GM12891 (cell line): Measurements from ENCODE around the gene CHMP2B. TPM values are rescaled to one million over a fixed set of nuclear protein-coding genes. Genes with fewer than 3 reads are reported as not detected.
A peak's percentile ranks its signal among the peaks of the same experiment; 100 is the strongest.

ENCODE experiments used
- DNase-seq: peaks from one replicate; pipeline ENCODE4 v3.0.0; 2011; ENCODE audit warnings: low spot score; ENCODE audit not compliant: insufficient read length
- FAIRE-seq: peaks from 2 replicates; lab custom pipeline; 2011; peaks lifted over from hg19 to GRCh38; lab: Jason Lieb, UNC
- PAX5 ChIP-seq: IDR thresholded peaks from 2 replicates; pipeline ENCODE4 v1.6.1; 2011; ENCODE audit warnings: low read length, moderate library complexity, mild to moderate bottlenecking; ENCODE audit not compliant: insufficient read depth, severe bottlenecking
- POLR2A ChIP-seq: IDR thresholded peaks from 2 replicates; pipeline ENCODE4 v1.6.1; 2011; ENCODE audit warnings: low read depth, low read length, control low read depth
- POLR2AphosphoS5 ChIP-seq: IDR thresholded peaks from 2 replicates; pipeline ENCODE4 v1.6.1; 2011; ENCODE audit warnings: low read depth, low read length, control low read depth
- POU2F2 ChIP-seq: IDR thresholded peaks from 2 replicates; pipeline ENCODE4 v1.6.1; 2011; ENCODE audit warnings: low read depth, mild to moderate bottlenecking, control low read depth, low read length, moderate library complexity
- SPI1 ChIP-seq: IDR thresholded peaks from 2 replicates; pipeline ENCODE4 v1.6.1; 2011; ENCODE audit warnings: low read depth, low read length, control low read depth
- TAF1 ChIP-seq: IDR thresholded peaks from 2 replicates; pipeline ENCODE4 v1.6.1; 2011; ENCODE audit warnings: low read depth, low read length, control low read depth
- polyA plus RNA-seq: library from polyadenylated mRNA; unstranded; fragments of >200 nt; gene quantifications from one replicate; pipeline ENCODE4 v1.2.1, GENCODE V29; 2012; ENCODE audit warnings: low read depth, missing spikeins, inconsistent platforms; ENCODE audit not compliant: missing spikeins

The CHMP2B gene, protein sequence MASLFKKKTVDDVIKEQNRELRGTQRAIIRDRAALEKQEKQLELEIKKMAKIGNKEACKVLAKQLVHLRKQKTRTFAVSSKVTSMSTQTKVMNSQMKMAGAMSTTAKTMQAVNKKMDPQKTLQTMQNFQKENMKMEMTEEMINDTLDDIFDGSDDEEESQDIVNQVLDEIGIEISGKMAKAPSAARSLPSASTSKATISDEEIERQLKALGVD
- 12.3 TPM for polyA plus RNA-seq

DNA sequence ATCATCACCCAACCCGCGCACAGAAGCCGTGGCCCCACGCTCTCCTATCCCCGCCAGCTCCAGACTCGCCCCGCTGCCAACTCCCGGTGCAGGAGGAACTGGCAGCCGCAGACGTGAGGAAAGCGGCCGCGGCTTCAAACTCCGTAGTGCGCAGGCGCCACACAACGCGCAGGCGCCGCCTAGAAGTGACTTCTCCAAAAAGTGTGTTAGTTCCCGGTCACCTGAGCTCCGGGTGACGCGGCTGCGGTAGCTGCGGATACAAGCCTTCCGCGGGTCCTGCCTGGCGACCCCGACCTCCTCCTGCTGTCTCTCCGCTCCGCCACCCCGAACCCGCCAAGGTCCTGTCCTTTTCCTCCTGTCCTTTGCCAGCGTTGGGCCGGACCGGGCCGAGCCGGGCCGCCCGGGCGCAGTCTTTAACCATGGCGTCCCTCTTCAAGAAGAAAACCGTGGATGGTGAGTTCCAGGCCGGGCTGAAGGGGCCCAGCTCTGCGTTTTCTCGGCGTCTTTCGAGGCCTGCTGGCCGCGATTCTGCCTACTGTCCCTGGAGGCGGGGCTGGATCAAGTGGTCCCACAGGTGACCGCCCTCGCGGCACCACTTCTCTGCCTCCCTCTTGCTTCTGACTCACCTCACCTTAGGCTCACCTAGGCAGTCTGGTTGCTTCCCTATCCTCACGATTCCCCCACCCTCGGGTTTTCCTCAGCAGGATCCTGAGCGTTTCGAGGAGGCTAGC lies at the start of gene CHMP2B:
TSS of gene CHMP2B (plus strand) at position 206 of the 731 bp plus-strand sequence. CDS start at position 420, 214 bp downstream.
- TF ChIP-seq TAF1 (peak; percentile 61; the same call in 1 of the 2 replicates), POLR2AphosphoS5 (peak; percentile 67), POU2F2 (no peak), PAX5 (no peak), POLR2A (0 out of 2 replicates have a peak, but pooled peaks have one; percentile 51), SPI1 (peak; percentile 69)
- DNase-seq (peak; percentile 77), FAIRE-seq (peak; percentile 85)

DNA sequence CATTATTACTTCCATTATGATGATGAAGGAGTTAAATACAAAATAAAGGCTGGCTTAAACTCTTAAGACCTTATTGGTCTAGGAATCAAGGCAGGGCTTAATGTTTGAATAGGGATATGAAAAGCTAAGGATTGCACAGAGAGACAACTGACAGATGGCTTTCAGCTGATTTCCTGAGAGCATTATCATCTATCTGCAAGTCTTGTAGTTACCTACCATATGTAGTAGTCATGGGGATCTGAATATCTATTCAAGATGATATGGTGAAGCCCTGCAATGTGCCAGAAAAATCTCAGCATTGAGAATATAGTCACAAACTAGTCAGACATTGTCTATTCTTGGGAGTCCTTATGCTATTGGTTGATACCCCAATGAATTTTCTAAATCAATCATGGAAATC lies 47.5 kb upstream of the CHMP2B start:
- FAIRE-seq = no peak
- TF ChIP-seq TAF1 = no peak
- TF ChIP-seq PAX5 = no peak
- TF ChIP-seq POLR2AphosphoS5 = no peak
- no peak for TF ChIP-seq POU2F2
- no peak for TF ChIP-seq SPI1
- no peak for TF ChIP-seq POLR2A
- DNase-seq = no peak

GRCh38 chr3:87181551-87181950 lies 45.6 kb upstream of the CHMP2B start:
- DNase-seq = no peak
- no peak for TF ChIP-seq SPI1
- no peak for TF ChIP-seq POLR2AphosphoS5
- no peak for TF ChIP-seq PAX5
- TF ChIP-seq POU2F2 = no peak
- no peak for TF ChIP-seq POLR2A
- no peak for TF ChIP-seq TAF1

DNA sequence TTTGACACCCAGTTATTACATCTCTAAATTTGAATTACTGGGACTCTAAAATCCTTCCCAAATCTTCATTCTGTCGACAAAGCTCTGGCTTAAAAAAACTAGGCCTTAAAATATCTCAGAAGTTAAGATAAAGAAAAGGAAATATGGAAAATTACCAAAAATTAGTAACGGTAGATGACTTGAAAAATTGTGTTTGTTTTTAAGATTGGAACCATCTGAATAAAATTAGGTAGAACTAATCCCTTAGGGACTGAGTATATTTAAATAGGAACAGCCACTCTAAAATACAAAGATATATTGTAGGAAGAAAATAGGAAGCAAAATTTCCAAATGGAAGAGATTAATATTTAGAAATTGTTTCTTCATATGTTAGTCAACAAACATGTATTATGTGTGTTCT lies 45.1 kb upstream of the CHMP2B start:
- DNase-seq (no peak), FAIRE-seq (no peak)
- no peak for TF ChIP-seq POU2F2
- TF ChIP-seq SPI1 = no peak
- TF ChIP-seq PAX5 = no peak
- TF ChIP-seq POLR2A = no peak
- no peak for TF ChIP-seq POLR2AphosphoS5
- TF ChIP-seq TAF1 = no peak

More at GRCh38 chr3:87181551-87181950, 45.6 kb upstream of the CHMP2B start:
- FAIRE-seq = no peak

GRCh38 chr3:87186608-87187159 lies 40.4 kb upstream of the CHMP2B start:
- no peak for FAIRE-seq
- TF ChIP-seq SPI1 (no peak), POLR2AphosphoS5 (no peak), PAX5 (no peak), POU2F2 (no peak)
- DNase-seq = no peak

DNA sequence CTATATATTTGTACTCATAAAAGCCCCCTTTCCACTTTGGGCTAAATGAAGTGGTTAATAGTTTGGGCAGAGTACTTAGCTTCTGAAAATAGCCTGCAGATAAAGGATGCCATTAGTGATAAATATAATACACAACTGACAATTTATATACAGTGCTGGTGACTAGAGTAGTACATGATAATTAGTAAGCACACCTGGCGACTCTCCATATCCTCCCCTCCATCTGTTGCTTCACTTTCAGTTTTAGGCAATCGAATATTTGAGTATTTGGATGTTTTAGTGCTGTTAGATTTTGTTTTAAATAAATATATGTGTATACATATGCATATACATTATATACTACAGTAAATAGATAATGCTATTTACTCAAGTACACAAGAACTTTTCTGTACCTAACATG lies 35.9 kb upstream of the CHMP2B start:
- no peak for TF ChIP-seq TAF1
- TF ChIP-seq SPI1 = no peak
- TF ChIP-seq POU2F2 = no peak
- TF ChIP-seq POLR2AphosphoS5 = no peak
- TF ChIP-seq POLR2A = no peak
- DNase-seq = no peak
- FAIRE-seq = no peak

DNA sequence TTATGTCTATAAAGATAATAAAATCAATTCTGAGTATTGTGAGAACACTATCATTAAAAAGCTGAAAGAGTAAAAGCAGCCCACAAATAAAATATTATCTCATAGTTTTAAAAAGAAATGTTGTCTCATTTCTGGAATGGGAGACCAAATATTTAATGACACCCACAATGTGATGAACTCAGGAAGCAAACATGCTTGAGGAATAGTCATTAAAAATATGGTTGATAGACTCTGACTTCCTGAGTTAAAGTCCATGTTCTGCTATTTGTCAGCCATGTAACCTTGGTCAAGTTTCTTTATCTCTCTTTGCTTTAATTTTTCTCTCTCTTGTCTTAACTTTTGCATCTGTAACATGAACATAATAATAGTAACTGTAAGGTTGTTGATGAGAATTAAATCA lies 35.5 kb upstream of the CHMP2B start:
- FAIRE-seq (no peak), DNase-seq (no peak)

DNA sequence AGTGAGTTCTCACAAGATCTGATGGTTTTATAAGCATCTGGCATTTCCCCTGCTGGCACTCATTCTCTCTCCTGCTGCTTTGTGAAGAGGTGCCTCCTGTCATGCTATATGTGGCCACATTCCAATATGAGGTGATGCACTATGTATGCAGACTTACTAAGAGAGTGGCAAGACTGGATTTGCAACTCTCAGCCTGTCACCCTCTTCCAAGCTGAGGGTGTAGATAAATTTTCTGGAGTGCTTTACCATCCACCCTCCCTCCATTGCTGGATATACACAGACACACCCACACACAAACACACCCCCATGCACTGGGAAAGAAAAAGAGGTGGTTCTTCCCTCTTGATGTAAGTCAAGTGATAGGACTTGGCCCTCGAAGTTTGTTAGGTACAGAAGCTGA lies 30.2 kb upstream of the CHMP2B start:
- TF ChIP-seq POLR2A = no peak
- FAIRE-seq (no peak), DNase-seq (no peak)

More for the DNA sequence above, 35.5 kb upstream of the CHMP2B start:
- TF ChIP-seq POLR2AphosphoS5 = no peak
- no peak for TF ChIP-seq POLR2A
- no peak for TF ChIP-seq PAX5
- no peak for TF ChIP-seq SPI1
- TF ChIP-seq POU2F2 = no peak
- no peak for TF ChIP-seq TAF1

DNA sequence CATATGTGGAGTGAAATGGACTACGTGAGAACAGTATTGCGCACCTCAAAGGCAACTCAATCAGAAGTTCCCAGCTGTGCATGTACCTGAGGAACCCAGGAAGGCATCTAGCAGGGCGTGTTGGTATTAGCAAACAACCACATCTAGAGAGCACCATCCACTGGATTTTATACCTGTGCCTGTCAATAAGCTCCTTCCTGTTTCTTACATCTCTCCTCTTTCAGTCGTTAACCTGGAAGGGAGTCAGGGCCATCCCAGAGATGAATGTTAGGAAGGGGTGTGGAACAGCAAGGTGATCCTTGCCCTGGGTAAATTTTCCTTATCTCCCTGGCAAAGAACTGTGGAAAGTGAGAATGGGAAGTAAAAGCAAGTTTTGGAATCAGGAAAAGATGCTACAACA lies 29.6 kb upstream of the CHMP2B start:
- DNase-seq = no peak
- FAIRE-seq = no peak
- TF ChIP-seq POLR2A (no peak), PAX5 (no peak), SPI1 (no peak), POLR2AphosphoS5 (no peak), POU2F2 (no peak), TAF1 (no peak)

- DNase-seq (no peak), FAIRE-seq (no peak)
- TF ChIP-seq TAF1 (no peak), POU2F2 (no peak), SPI1 (no peak), POLR2AphosphoS5 (no peak), PAX5 (no peak), POLR2A (no peak)
Measured at GRCh38 chr3:87198774-87199173, 28.3 kb upstream of the CHMP2B start.
